Umbilical cord (tissue), 2 donors: Measurements from ENCODE around the gene DNMBP. TPM values are rescaled to one million over a fixed set of nuclear protein-coding genes. Genes with fewer than 3 reads are reported as not detected.
"Not testable (repeated sequence)": the region's sequence is repeated elsewhere in the genome, so short reads cannot be mapped to it uniquely, and the experiment has no call there.

Experiments
- DNase-seq: peaks from one replicate; pipeline ENCODE4 v3.0.0-alpha.2; 2015; ENCODE audit warnings: low spot score
- total RNA-seq: library from RNA; depleted of rRNA; stranded (reverse); fragments of >200 nt; gene quantifications from one replicate; pipeline ENCODE4 v1.2.3, GENCODE V29; 2014; ENCODE audit warnings: low replicate concordance; ENCODE audit not compliant: insufficient read depth

Gene DNMBP
- total RNA-seq, 1 donor from 2014 or later, result 37.6 TPM

- DNase-seq, result not testable (repeated sequence)
These were observed 146.1 kb downstream of the DNMBP start for GRCh38 chr10:99863535-99864240.

GRCh38 chr10:99860466-99860865 is 149.3 kb downstream of the DNMBP start:
- DNase-seq, result no peak

GRCh38 chr10:99859585-99859984 is 150.2 kb downstream of the DNMBP start:
- DNase-seq, result no peak

GRCh38 chr10:99858849-99859248 is 150.9 kb downstream of the DNMBP start:
- no peak for DNase-seq

GRCh38 chr10:99855479-99856071 is 154.2 kb downstream of the DNMBP start:
- no peak for DNase-seq

- DNase-seq, result peak; percentile 86
These were observed 154.9 kb downstream of the DNMBP start for GRCh38 chr10:99854860-99855259.

- no peak for DNase-seq
These were observed 156.1 kb downstream of the DNMBP start for GRCh38 chr10:99853655-99854054.

- DNase-seq, result no peak
These were observed 157.1 kb downstream of the DNMBP start for GRCh38 chr10:99852481-99853213.

- no peak for DNase-seq
These were observed 157.9 kb downstream of the DNMBP start for GRCh38 chr10:99851825-99852224.

GRCh38 chr10:99850767-99851340 is 158.9 kb downstream of the DNMBP start:
- DNase-seq, result peak; percentile 54

GRCh38 chr10:99850021-99850766 is 159.6 kb downstream of the DNMBP start:
- DNase-seq, result no peak

- DNase-seq, result no peak
These were observed 160.2 kb downstream of the DNMBP start for GRCh38 chr10:99849536-99849935.

GRCh38 chr10:99849057-99849456 is 160.7 kb downstream of the DNMBP start:
- no peak for DNase-seq

GRCh38 chr10:99845837-99846382 is 163.8 kb downstream of the DNMBP start:
- peak; percentile 97 for DNase-seq

GRCh38 chr10:99844433-99844955 is 165.3 kb downstream of the DNMBP start:
- DNase-seq, result peak; percentile 32

- DNase-seq, result peak; percentile 34
These were observed 166.4 kb downstream of the DNMBP start for GRCh38 chr10:99843310-99843709.

- no peak for DNase-seq
These were observed 168.0 kb downstream of the DNMBP start for GRCh38 chr10:99841746-99842145.

GRCh38 chr10:99840859-99841258 is 168.9 kb downstream of the DNMBP start:
- not testable (repeated sequence) for DNase-seq

GRCh38 chr10:99836711-99837110 is 173.0 kb downstream of the DNMBP start:
- DNase-seq, result no peak

GRCh38 chr10:99835947-99836346 is 173.8 kb downstream of the DNMBP start:
- DNase-seq, result no peak

GRCh38 chr10:99834410-99834809 is 175.3 kb downstream of the DNMBP start:
- DNase-seq, result no peak
